Left hindlimb (tissue), 1 donor: ENCODE results near the gene ZNF805.
"Not testable (repeated sequence)": the region's sequence is repeated elsewhere in the genome, so short reads cannot be mapped to it uniquely, and the experiment has no call there.

Experiments
- DNase-seq: peaks from one replicate; pipeline ENCODE4 v3.0.0-alpha.2; 2018

ZNF805 gene

GRCh38 chr19:57269515-57270250 is 29.3 kb downstream of the ZNF805 start:
- DNase-seq = no peak

GRCh38 chr19:57271280-57271679 is 30.8 kb downstream of the ZNF805 start:
- DNase-seq = no peak

- no peak for DNase-seq
Measured at GRCh38 chr19:57273014-57273413, 32.6 kb downstream of the ZNF805 start.

GRCh38 chr19:57276430-57276829 is 36.0 kb downstream of the ZNF805 start:
- DNase-seq = no peak

GRCh38 chr19:57278481-57278880 is 38.0 kb downstream of the ZNF805 start:
- DNase-seq = not testable (repeated sequence)

GRCh38 chr19:57279418-57280164 is 39.2 kb downstream of the ZNF805 start:
- peak; percentile 96 for DNase-seq

- DNase-seq = peak; percentile 99
Measured at GRCh38 chr19:57280165-57280961, 39.9 kb downstream of the ZNF805 start, which contains the start of gene ZNF460. TSS of gene ZNF460 (plus strand) at chr19:57280485. CDS start at chr19:57280807, 322 bp downstream.

- no peak for DNase-seq
Measured at GRCh38 chr19:57280962-57281400, 40.5 kb downstream of the ZNF805 start.

GRCh38 chr19:57282011-57282643 is 41.7 kb downstream of the ZNF805 start:
- no peak for DNase-seq

- no peak for DNase-seq
Measured at GRCh38 chr19:57288373-57288772, 47.9 kb downstream of the ZNF805 start.

GRCh38 chr19:57290970-57291369 is 50.5 kb downstream of the ZNF805 start:
- DNase-seq = no peak

- DNase-seq = no peak
Measured at GRCh38 chr19:57292547-57292946, 52.1 kb downstream of the ZNF805 start.

- DNase-seq = no peak
Measured at GRCh38 chr19:57293719-57294118, 53.3 kb downstream of the ZNF805 start.

GRCh38 chr19:57302020-57302465 is 61.6 kb downstream of the ZNF805 start:
- no peak for DNase-seq

GRCh38 chr19:57302727-57303401 is 62.4 kb downstream of the ZNF805 start:
- DNase-seq = no peak
